ENCODE measurements around the gene MDM4. TPM values are rescaled to one million over a fixed set of nuclear protein-coding genes. Genes with fewer than 3 reads are reported as not detected.

Gene MDM4
- total and polyA plus RNA-seq, 2 donors (not counting 3 experiments of a cell fraction or from before 2014, with no cell fraction given): 11.7 to 67.0 TPM

DNA sequence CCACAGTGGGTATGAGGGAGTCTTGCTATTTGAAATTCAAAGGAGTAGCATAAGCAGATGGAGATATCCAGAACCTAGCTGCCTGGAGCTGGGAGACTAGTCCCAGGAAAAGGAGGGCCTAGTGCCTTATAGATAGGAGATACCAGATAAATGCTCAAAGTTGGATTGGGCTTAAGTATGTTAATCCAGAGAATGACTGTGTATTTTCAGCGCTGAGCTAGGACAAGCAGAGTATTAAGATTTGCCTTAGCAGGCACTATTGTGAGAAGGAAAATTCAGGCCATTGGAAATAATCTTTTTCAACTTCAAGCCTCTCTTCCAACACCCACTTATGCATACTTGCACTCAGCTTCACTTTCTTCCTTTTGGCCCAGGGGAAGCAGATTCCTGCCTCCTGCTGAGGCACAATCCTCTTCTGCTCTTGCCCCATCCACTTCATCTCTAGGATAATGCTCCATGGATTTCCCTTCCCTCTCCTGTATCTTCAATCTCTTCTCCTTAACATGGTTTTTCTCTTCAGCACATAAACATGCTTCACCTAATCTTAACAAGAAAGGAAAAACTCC, 42.7 kb upstream of the MDM4 start:
- FAIRE-seq (no peak), DNase-seq (ENCODE audit: low read depth, low spot score) (no peak)
- dilution Hi-C loops (cut with MboI; ENCODE audit: extremely low pct_ligation_motif_present, low sequenced_read_pairs): no loop called here
- H3K27me3 ChIP-seq (ENCODE audit: control insufficient read depth in 2 of 2, insufficient read depth in 2 of 2, low read length in 2 of 2): no peaks in the 10 kb centered on the region
- H3K36me3 ChIP-seq (ENCODE audit: control insufficient read depth in 2 of 2, extremely low read depth in 1 of 2, insufficient read depth in 2 of 2, low read length in 2 of 2): peaks cover 0 to 10% of the 10 kb centered on the region in 2 experiments
- CTCF ChIA-PET: interaction anchor here (2.2 to 9.5 kb wide), 3 partner anchors 21 to 29 kb away, joined by 7 to 129 read pairs (median 60); partner anchors contain the start of gene PIK3C2B
- H3K9me3 ChIP-seq (replicated peaks; ENCODE audit: control insufficient read depth, insufficient read depth, low read length): no peaks in the 10 kb centered on the region
- no peaks in the 10 kb centered on the region for H3K9me1 ChIP-seq (replicated peaks; ENCODE audit: control insufficient read depth, extremely low read depth, insufficient read depth, low read length)
- no TSS peak for BruUV-seq (replicated peaks)
- POLR2A ChIA-PET: no interaction called here
- no peak overlapping the region for H3K27ac ChIP-seq (ENCODE audit: insufficient read depth, low read depth, low read length)
- no peak overlapping the region for H3K4me3 ChIP-seq (replicated peaks in 1 of 3; ENCODE audit: insufficient read depth in 1 of 3, low read depth in 1 of 3, low read length in 3 of 3)
- H4K20me1 ChIP-seq (replicated peaks; ENCODE audit: control insufficient read depth, extremely low read depth, insufficient read depth, low read length): no peaks in the 10 kb centered on the region
- intact Hi-C loops (cut with micrococcal nuclease): no loop called here
- no peak overlapping the region for H3K9ac ChIP-seq (replicated peaks; ENCODE audit: extremely low read depth, insufficient read depth, low read length)
- peaks cover 29% of the 10 kb centered on the region for H3K4me1 ChIP-seq (ENCODE audit: control insufficient read depth, extremely low read depth, insufficient read depth, low read length)
- H2AFZ ChIP-seq (ENCODE audit: low read depth, low read length): no peak overlapping the region
- no peak overlapping the region for H3K4me2 ChIP-seq (ENCODE audit: insufficient read depth, low read length)
- TF ChIP-seq GATA2 (IDR thresholded peaks at IDR 0.05; ENCODE audit: insufficient read depth, insufficient read length, low read depth, low read length) (no peak), POLR2A (IDR thresholded peaks at IDR 0.05; ENCODE audit: low read depth, low read length) (no peak), POLR2AphosphoS5 (IDR thresholded peaks at IDR 0.05; ENCODE audit: insufficient read depth, low read depth, low read length) (no peak), MYC (IDR thresholded peaks at IDR 0.05; ENCODE audit: low read depth, low read length) (no peak), JUN (IDR thresholded peaks at IDR 0.05; ENCODE audit: borderline replicate concordance, insufficient read depth, insufficient read length, low read depth) (no peak), FOS (IDR thresholded peaks at IDR 0.05; ENCODE audit: borderline replicate concordance, insufficient read depth, low read length) (no peak)
- TF ChIP-seq, protein P1, sequence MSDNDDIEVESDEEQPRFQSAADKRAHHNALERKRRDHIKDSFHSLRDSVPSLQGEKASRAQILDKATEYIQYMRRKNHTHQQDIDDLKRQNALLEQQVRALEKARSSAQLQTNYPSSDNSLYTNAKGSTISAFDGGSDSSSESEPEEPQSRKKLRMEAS (IDR thresholded peaks at IDR 0.05; ENCODE audit: insufficient read depth, insufficient read length): no peak
- H3K79me2 ChIP-seq (ENCODE audit: control insufficient read depth, insufficient read depth, low read length): no peaks in the 10 kb centered on the region

Data from endothelial cell of umbilical vein (primary cell).